Lower leg skin (tissue), 4 donors: Measurements from ENCODE around the gene CLPTM1. TPM values are rescaled to one million over a fixed set of nuclear protein-coding genes. Genes with fewer than 3 reads are reported as not detected.

Experiments used
- DNase-seq, 2 donors: peaks; one replicate each; pipeline ENCODE4 v3.0.0-alpha.2; 2019; ENCODE audit warnings: low spot score in 2 of 2
- H3K4me3 ChIP-seq: fragments of 200-600 bp; sonication (generic); 2 replicates; pipeline ENCODE4 v1.5.1; 2017; ENCODE audit warnings: mild to moderate bottlenecking, low read depth; ENCODE audit not compliant: poor library complexity, severe bottlenecking
- POLR2A ChIP-seq, 2 donors: fragments of 450-650 bp; IDR thresholded peaks; one replicate each; pipeline ENCODE4 v1.6.1; 2016 to 2017; ENCODE audit warnings: antibody characterized with exemption in 2 of 2, mild to moderate bottlenecking in 1 of 2, moderate library complexity in 1 of 2
- WGBS, 2 donors: methylation state at CpG; one replicate each; pipeline ENCODE4 v1.1.5; 2018; 5-methylcytosine and 5-hydroxymethylcytosine counted together
- intact Hi-C: fragments of 100-400 bp; cut with DNase I; formaldehyde crosslinking; loops from one replicate; pipeline ENCODE4 v1.15.0; 2023; ENCODE audit warnings: low total_unique reads
- total RNA-seq, 4 donors: library from RNA; depleted of rRNA; stranded (reverse); fragments of >200 nt; gene quantifications; one replicate each; pipeline ENCODE4 v1.1.0, GENCODE V29; 2016
- TF ChIP-seq, protein P1 (sequence below), 3 donors: fragments of 450-650 bp; IDR thresholded peaks; one replicate each; pipeline ENCODE4 v1.5.1; 2016; ENCODE audit warnings: antibody characterized with exemption in 3 of 3, mild to moderate bottlenecking in 3 of 3, moderate library complexity in 2 of 3

CLPTM1 gene
- total RNA-seq, 4 donors from 2014 or later = 78.5 to 103 (median 94.2) TPM

DNA sequence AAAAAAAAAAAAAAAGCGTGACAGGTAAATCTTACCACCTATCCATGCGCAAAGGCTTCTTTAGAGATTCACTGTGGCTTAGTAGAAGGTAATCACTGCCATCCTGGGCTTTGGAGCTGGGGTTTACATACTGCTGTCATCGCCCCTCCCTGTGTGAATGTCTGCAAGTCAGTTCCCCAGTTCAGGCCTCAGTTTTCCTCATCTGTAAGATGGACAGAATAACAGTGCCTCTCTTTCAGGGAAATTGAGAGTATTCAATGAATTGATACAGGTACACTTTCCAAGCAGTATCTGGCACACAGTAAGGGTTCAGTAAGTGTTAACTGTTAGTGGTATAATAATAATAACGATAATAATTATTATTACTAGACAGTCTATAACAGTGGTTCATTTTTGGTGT lies 48.3 kb downstream of the CLPTM1 start:
- TF ChIP-seq, protein P1, sequence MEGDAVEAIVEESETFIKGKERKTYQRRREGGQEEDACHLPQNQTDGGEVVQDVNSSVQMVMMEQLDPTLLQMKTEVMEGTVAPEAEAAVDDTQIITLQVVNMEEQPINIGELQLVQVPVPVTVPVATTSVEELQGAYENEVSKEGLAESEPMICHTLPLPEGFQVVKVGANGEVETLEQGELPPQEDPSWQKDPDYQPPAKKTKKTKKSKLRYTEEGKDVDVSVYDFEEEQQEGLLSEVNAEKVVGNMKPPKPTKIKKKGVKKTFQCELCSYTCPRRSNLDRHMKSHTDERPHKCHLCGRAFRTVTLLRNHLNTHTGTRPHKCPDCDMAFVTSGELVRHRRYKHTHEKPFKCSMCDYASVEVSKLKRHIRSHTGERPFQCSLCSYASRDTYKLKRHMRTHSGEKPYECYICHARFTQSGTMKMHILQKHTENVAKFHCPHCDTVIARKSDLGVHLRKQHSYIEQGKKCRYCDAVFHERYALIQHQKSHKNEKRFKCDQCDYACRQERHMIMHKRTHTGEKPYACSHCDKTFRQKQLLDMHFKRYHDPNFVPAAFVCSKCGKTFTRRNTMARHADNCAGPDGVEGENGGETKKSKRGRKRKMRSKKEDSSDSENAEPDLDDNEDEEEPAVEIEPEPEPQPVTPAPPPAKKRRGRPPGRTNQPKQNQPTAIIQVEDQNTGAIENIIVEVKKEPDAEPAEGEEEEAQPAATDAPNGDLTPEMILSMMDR (IDR thresholded peaks at IDR 0.05) = no peak
- no peak for TF ChIP-seq POLR2A (IDR thresholded peaks at IDR 0.05)
- intact Hi-C loops = no loop called here
- 93 to 99% methylated on average over 4 of the region's 4 CpGs for WGBS, 2 donors
- no peak overlapping the region for H3K4me3 ChIP-seq
- DNase-seq = no peak

DNA sequence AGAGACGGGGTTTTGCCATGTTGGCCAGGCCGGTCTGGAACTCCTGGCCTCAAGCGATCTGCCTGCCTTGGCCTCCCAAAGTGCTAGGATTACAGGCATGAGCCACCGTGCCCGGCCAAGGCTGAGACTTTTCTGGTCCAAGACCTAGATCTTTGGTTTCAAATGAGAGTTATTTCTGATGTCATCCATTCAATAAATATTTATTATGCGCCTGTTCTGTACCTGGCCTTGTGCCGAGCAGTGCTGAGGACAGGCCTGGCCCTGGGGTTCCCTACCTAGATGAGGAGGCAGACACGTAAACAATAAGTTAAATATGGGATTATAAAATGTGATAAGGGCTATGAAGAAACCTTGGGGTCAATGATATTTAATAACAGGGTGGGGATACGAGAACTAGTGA lies 50.6 kb downstream of the CLPTM1 start:
- no peak for TF ChIP-seq POLR2A (IDR thresholded peaks at IDR 0.05)
- TF ChIP-seq, protein P1 (IDR thresholded peaks at IDR 0.05) = no peak
- intact Hi-C loops = no loop called here
- no peak overlapping the region for H3K4me3 ChIP-seq

DNA sequence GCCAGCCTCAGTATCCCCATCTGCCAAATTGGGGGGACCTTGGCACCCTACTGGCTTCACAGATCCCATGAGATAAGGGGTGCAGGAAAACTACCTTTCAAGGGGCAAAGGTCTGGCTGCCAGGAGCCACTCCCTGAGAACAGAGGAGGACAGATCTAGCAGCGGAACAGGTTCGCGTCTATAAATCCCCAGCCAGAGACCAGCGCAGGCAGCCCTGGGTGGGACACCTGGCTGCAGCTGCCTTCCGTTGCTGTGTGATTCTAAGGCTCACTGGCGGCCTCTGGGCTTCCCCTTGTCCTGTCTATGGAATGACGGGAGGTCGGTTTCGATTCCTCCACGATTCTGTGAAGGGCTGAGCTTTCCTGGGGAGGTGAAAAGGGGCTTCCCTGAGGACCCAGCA lies 53.4 kb downstream of the CLPTM1 start:
- no peak for DNase-seq
- 80 to 89% methylated on average over 10 of the region's 10 CpGs for WGBS, 2 donors
- no peak for TF ChIP-seq POLR2A (IDR thresholded peaks at IDR 0.05)
- TF ChIP-seq, protein P1 (IDR thresholded peaks at IDR 0.05) = no peak
- intact Hi-C loops = no loop called here
- H3K4me3 ChIP-seq = no peak overlapping the region

More for the DNA sequence above, 50.6 kb downstream of the CLPTM1 start:
- WGBS, 2 donors = 90 to 91% methylated on average over 9 of the region's 9 CpGs
- DNase-seq = no peak

DNA sequence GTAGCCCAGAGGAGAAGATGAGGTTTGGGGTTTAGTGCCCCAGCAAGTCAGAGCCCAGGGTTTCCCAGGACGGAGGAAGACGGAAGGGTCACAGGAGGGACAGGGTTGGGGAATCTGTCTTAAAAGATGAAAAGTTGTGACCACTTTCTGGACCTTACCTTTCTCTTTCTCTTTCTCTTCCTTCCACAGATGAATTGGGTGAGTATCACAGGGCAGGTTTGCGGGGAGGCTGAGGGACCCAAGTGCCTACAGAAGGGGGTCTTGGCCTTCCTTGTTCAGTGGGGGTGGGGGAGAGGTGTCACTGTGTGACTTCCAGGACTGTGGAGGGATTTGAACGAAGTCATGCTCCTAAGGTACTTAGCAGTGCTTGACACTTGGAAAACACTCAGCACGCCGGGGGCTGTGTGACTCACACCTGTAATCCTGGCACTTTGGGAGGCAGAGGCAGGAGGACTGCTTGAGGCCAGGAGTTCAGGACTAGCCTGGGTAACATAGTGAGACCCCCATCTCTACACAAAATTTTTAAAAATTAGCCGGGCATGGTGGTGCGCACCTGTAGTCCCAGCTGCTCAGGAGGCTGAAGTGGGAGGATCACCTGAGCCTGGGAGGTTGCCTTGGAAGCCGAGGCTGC lies 54.6 kb downstream of the CLPTM1 start:
- no peak for DNase-seq
- intact Hi-C loops = no loop called here
- WGBS, 2 donors = 84 to 93% methylated on average over 9 of the region's 9 CpGs
- no peak for TF ChIP-seq POLR2A (IDR thresholded peaks at IDR 0.05)
- TF ChIP-seq, protein P1 (IDR thresholded peaks at IDR 0.05) = no peak
- no peak overlapping the region for H3K4me3 ChIP-seq

DNA sequence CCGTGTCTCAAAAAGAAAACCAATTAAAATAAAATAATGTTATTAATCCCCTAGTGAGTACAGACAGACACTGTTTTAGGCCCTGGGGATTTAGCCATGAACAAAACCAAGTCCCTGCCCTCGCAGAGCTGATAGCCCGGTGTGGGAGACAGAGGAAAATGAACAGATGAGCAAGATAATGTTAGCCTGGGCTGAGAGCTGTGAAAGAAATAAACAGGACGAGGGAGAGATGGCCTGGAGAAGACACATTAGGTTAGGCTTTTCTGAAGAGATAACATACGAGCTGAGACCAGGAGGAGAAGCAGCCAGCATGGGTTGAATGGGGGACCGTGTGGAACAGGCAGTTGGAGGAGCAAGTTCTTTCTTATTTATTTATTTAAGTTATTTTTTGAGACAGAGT lies 55.1 kb downstream of the CLPTM1 start:
- no peak for DNase-seq
- no peak overlapping the region for H3K4me3 ChIP-seq
- TF ChIP-seq POLR2A (IDR thresholded peaks at IDR 0.05) = no peak
- TF ChIP-seq, protein P1 (IDR thresholded peaks at IDR 0.05) = no peak
- intact Hi-C loops = no loop called here
- WGBS, 2 donors = 65 to 77% methylated on average over 6 of the region's 6 CpGs

DNA sequence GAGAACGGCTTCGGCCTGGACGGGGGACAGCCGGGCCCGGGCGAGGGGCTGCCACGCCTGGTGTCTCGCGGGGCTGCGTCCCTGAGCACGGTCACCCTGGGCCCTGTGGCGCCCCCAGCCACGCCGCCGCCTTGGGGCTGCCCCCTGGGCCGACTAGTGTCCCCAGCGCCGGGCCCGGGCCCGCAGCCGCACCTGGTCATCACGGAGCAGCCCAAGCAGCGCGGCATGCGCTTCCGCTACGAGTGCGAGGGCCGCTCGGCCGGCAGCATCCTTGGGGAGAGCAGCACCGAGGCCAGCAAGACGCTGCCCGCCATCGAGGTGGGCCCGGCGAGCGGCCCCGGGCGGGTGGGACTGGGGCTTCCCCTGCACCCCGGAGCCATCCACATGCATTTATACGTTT lies 56.8 kb downstream of the CLPTM1 start:
- no peak overlapping the region for H3K4me3 ChIP-seq
- WGBS, 2 donors = 93 to 95% methylated on average over 33 to 42 of the region's 42 CpGs
- intact Hi-C loops = no loop called here
- no peak for DNase-seq
- TF ChIP-seq, protein P1 (IDR thresholded peaks at IDR 0.05) = no peak
- TF ChIP-seq POLR2A (IDR thresholded peaks at IDR 0.05) = no peak
